GM12865 (cell line): ENCODE results near the gene TASOR2.

ENCODE experiments used
- DNase-seq: peaks from one replicate; pipeline ENCODE4 v3.0.0; 2010; ENCODE audit warnings: low read depth
- H3K4me3 ChIP-seq: 2 replicates; pipeline ENCODE4 v1.5.1; 2011; ENCODE audit warnings: mild to moderate bottlenecking, low read depth, low read length, control low read depth
- CTCF ChIP-seq: IDR thresholded peaks from 2 replicates; pipeline ENCODE4 v1.5.1; 2011; ENCODE audit warnings: low read length, control low read depth, low read depth, inconsistent platforms; ENCODE audit not compliant: insufficient read depth; ENCODE audit errors: missing control alignments

The TASOR2 gene

GRCh38 chr10:5684971-5685763 is 529 bp downstream of the TASOR2 start:
- peak; percentile 82 for DNase-seq
- H3K4me3 ChIP-seq = peak overlapping the region; percentile 75
- TF ChIP-seq CTCF = peak; percentile 33

- peak overlapping the region; percentile 75 for H3K4me3 ChIP-seq
- DNase-seq = no peak
- TF ChIP-seq CTCF = no peak
These were observed 1.2 kb downstream of the TASOR2 start for GRCh38 chr10:5685764-5686240.

- TF ChIP-seq CTCF = no peak
- no peak overlapping the region for H3K4me3 ChIP-seq
- DNase-seq = no peak
These were observed 3.9 kb downstream of the TASOR2 start for GRCh38 chr10:5688587-5688986.

- DNase-seq = no peak
- H3K4me3 ChIP-seq = peak overlapping the region; percentile 49
- no peak for TF ChIP-seq CTCF
These were observed 7.1 kb downstream of the TASOR2 start for GRCh38 chr10:5691786-5692185.

GRCh38 chr10:5692461-5693358 is 8.1 kb downstream of the TASOR2 start:
- no peak for TF ChIP-seq CTCF
- peak; percentile 83 for DNase-seq
- H3K4me3 ChIP-seq = peak overlapping the region; percentile 49

- H3K4me3 ChIP-seq = no peak overlapping the region
- DNase-seq = no peak
- no peak for TF ChIP-seq CTCF
These were observed 9.9 kb downstream of the TASOR2 start for GRCh38 chr10:5694573-5694972.
